GM19043 (cell line): ENCODE data around the gene MARK4.
"Not testable (repeated sequence)": the region's sequence is repeated elsewhere in the genome, so short reads cannot be mapped to it uniquely, and the experiment has no call there.

Experiments
- ATAC-seq: cut with Tn5 transposase; IDR thresholded peaks from one replicate; pipeline ENCODE4 v1.9.1; 2021; ENCODE audit warnings: low read depth; ENCODE audit not compliant: unreplicated experiment

Gene MARK4

GRCh38 chr19:45250832-45251451 lies at the start of gene MARK4:
TSS of gene MARK4 (plus strand) at chr19:45251271. CDS start at chr19:45251589, 318 bp downstream.
- ATAC-seq: no peak

GRCh38 chr19:45202637-45203036 lies 48.4 kb upstream of the MARK4 start:
- no peak for ATAC-seq

- no peak for ATAC-seq
These were observed 45.3 kb upstream of the MARK4 start for GRCh38 chr19:45205810-45206209.

GRCh38 chr19:45206328-45206727 lies 44.7 kb upstream of the MARK4 start:
- ATAC-seq: no peak

- no peak for ATAC-seq
These were observed 39.2 kb upstream of the MARK4 start for GRCh38 chr19:45211751-45212381.

GRCh38 chr19:45213031-45213430 lies 38.0 kb upstream of the MARK4 start:
- no peak for ATAC-seq

- no peak for ATAC-seq
These were observed 35.5 kb upstream of the MARK4 start for GRCh38 chr19:45215391-45216191.

GRCh38 chr19:45216667-45217066 lies 34.4 kb upstream of the MARK4 start:
- ATAC-seq: no peak

GRCh38 chr19:45217193-45217956 lies 33.7 kb upstream of the MARK4 start:
- ATAC-seq: no peak

GRCh38 chr19:45217957-45218334 lies 33.1 kb upstream of the MARK4 start:
- no peak for ATAC-seq

GRCh38 chr19:45218426-45218825 lies 32.6 kb upstream of the MARK4 start:
- ATAC-seq: no peak

- ATAC-seq: no peak
These were observed 31.9 kb upstream of the MARK4 start for GRCh38 chr19:45218911-45219743.

- no peak for ATAC-seq
These were observed 28.3 kb upstream of the MARK4 start for GRCh38 chr19:45222724-45223123.

GRCh38 chr19:45223879-45224278 lies 27.2 kb upstream of the MARK4 start:
- ATAC-seq: no peak

- ATAC-seq: no peak
These were observed 26.4 kb upstream of the MARK4 start for GRCh38 chr19:45224645-45225044.

- not testable (repeated sequence) for ATAC-seq
These were observed 22.0 kb upstream of the MARK4 start for GRCh38 chr19:45229056-45229455.

GRCh38 chr19:45231891-45232290 lies 19.2 kb upstream of the MARK4 start:
- no peak for ATAC-seq

GRCh38 chr19:45234089-45234869 lies 16.8 kb upstream of the MARK4 start:
- ATAC-seq: no peak

- ATAC-seq: no peak
These were observed 15.6 kb upstream of the MARK4 start for GRCh38 chr19:45235485-45235884.
